Esophagus squamous epithelium (tissue), 5 donors: ENCODE data around the gene SLC7A8. TPM values are rescaled to one million over a fixed set of nuclear protein-coding genes. Genes with fewer than 3 reads are reported as not detected.
A peak's percentile ranks its signal among the peaks of the same experiment; 100 is the strongest.

ENCODE experiments used
- DNase-seq: peaks from one replicate; lab custom pipeline; 2025; lab: John Stamatoyannopoulos, UW
- H3K27ac ChIP-seq, 4 donors: fragments of 200-600 bp; sonication (generic); one replicate each; pipeline ENCODE4 v1.5.1; 2016 to 2019; ENCODE audit warnings: mild to moderate bottlenecking in 1 of 4
- H3K27me3 ChIP-seq, 4 donors: fragments of 200-600 bp; sonication (generic); 1 replicate in 3 of 4; 2 replicates in 1 of 4; pipeline versions ENCODE4 v1.5.1 to v1.6.0; 2017 to 2021; ENCODE audit warnings: antibody characterized with exemption in 1 of 4
- H3K36me3 ChIP-seq, 3 donors: fragments of 200-600 bp; sonication (generic); one replicate each; pipeline ENCODE4 v1.5.1; 2016 to 2019
- H3K4me1 ChIP-seq, 3 donors: fragments of 200-600 bp; sonication (generic); one replicate each; pipeline ENCODE4 v1.5.1; 2017 to 2019
- H3K4me3 ChIP-seq, 4 donors: fragments of 200-600 bp; sonication (generic); 1 replicate in 3 of 4; 2 replicates in 1 of 4; pipeline ENCODE4 v1.5.1; 2016 to 2019; ENCODE audit warnings: mild to moderate bottlenecking in 2 of 4, moderate library complexity in 1 of 4
- H3K9me3 ChIP-seq, 3 donors: fragments of 200-600 bp; sonication (generic); one replicate each; pipeline ENCODE4 v1.5.1; 2016 to 2019
- CTCF ChIP-seq, 6 experiments: fragments of 450-650 bp in 4 of 6; fragments of 200-600 bp in 2 of 6; sonication (generic) in 2 of 6; IDR thresholded peaks; one replicate each; pipeline ENCODE4 v1.5.1; 2016 to 2019; ENCODE audit warnings: antibody characterized with exemption in 6 of 6, mild to moderate bottlenecking in 4 of 6, moderate library complexity in 4 of 6
- POLR2A ChIP-seq, 4 donors: fragments of 450-650 bp; IDR thresholded peaks; one replicate each; pipeline ENCODE4 v1.6.1; 2017; ENCODE audit warnings: antibody characterized with exemption in 4 of 4, mild to moderate bottlenecking in 4 of 4, moderate library complexity in 3 of 4
- WGBS, 2 donors: methylation state at CpG; one replicate each; pipeline ENCODE4 v1.1.5; 2018; 5-methylcytosine and 5-hydroxymethylcytosine counted together
- intact Hi-C: fragments of 100-400 bp; cut with DNase I; formaldehyde crosslinking; loops from one replicate; pipeline ENCODE4 v1.15.0; 2022
- total RNA-seq, 4 donors: library from RNA; depleted of rRNA; stranded (reverse); fragments of >200 nt; gene quantifications; one replicate each; pipeline ENCODE4 v1.1.0, GENCODE V29; 2016
- donor health status: DM: yes; HTN: yes; CAD: no.

The SLC7A8 gene
- total RNA-seq, 4 donors from 2014 or later = 22.2 to 58.0 (median 39.8) TPM

- Histone ChIP-seq H3K27ac (peak overlapping the region in 2 of 4 donors; percentile 5 to 87), H3K4me1 (peaks cover 16 to 79% (median 30%) of the 10 kb centered on the region in 3 donors), H3K36me3 (peaks cover 0 to 20% (median 0%) of the 10 kb centered on the region in 3 donors), H3K27me3 (no peaks in the 10 kb centered on the region), H3K9me3 (no peaks in the 10 kb centered on the region), H3K4me3 (no peak overlapping the region)
- no peak for TF ChIP-seq POLR2A (IDR thresholded peaks at IDR 0.05)
- no peak for TF ChIP-seq CTCF (IDR thresholded peaks at IDR 0.05)
- intact Hi-C loops = no loop called here
- no peak for DNase-seq
- WGBS, 2 donors = 46 to 53% methylated on average over 1 of the region's 1 CpG
These were observed 23.9 kb downstream of the SLC7A8 start for GRCh38 chr14:23159532-23159931.

DNA sequence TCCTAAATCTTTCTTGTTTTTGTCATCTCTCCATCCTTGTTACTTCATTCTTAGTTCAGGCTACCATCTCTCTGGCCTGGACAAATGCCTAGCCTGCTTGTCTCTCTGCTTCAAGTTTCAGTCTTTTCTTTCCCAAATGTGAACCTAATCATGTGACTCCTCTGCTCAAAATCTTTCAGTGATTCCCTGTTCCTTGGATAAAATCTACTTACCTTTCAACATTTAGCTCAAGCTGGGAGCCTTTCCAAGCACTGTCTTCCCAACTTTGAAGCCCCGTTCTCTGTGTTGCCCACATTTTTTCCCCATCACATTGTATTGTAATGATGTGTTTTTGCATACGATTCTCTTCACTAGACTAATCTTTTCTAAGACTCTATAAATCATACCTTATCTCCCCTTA, 24.7 kb downstream of the SLC7A8 start:
- Histone ChIP-seq H3K4me1 (peaks cover 19 to 78% (median 31%) of the 10 kb centered on the region in 3 donors), H3K9me3 (no peaks in the 10 kb centered on the region), H3K27me3 (no peaks in the 10 kb centered on the region), H3K36me3 (peaks cover 0 to 13% (median 0%) of the 10 kb centered on the region in 3 donors), H3K27ac (no peak overlapping the region), H3K4me3 (no peak overlapping the region)
- 82% methylated on average over 2 of the region's 2 CpGs for WGBS, 2 donors
- TF ChIP-seq CTCF (IDR thresholded peaks at IDR 0.05) = no peak
- TF ChIP-seq POLR2A (IDR thresholded peaks at IDR 0.05) = no peak
- intact Hi-C loops = no loop called here
- DNase-seq = no peak

DNA sequence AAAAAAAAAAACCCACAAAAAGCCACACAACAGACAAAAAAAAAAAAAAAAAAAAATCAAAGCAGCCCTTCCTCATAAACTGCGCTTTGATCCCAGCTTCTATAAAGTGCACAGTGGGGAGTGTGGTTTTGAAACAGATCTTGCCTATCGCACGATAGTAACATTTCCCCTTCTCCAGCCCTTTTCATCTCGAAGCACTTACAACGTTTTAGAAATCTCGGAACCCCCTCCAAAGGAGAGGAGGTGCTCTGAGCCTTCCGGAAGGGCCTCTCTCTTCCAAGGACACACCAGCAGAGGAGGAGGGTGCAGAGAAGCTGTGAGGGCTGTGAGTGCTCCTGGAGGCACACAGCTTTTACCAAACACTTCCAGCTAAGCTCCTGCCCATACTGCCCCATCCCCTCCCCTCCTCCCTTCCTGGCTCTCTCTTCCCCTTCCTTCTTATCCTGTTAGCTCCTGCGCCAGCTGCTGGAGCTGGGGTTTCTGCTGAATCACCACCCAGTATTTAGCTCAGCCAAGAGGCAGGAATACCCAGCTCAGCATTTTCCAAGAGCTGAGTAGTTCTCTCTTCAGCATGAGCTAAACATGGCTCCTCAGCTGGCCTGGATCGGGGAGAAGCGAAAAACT, 28.4 kb downstream of the SLC7A8 start:
- Histone ChIP-seq H3K36me3 (peaks cover 0 to 7% (median 0%) of the 10 kb centered on the region in 3 donors), H3K27ac (peak overlapping the region; percentile 87 to 98 (median 96)), H3K4me3 (peak overlapping the region in 3 of 4 donors; percentile 10 to 63 (median 45)), H3K4me1 (peaks cover 27 to 93% (median 34%) of the 10 kb centered on the region in 3 donors), H3K27me3 (no peaks in the 10 kb centered on the region), H3K9me3 (no peaks in the 10 kb centered on the region)
- no peak for DNase-seq
- intact Hi-C loops = no loop called here
- WGBS, 2 donors = 22 to 23% methylated on average over 10 of the region's 10 CpGs
- TF ChIP-seq CTCF (IDR thresholded peaks at IDR 0.05) (no peak), POLR2A (IDR thresholded peaks at IDR 0.05) (peak in 2 of 4 donors; percentile 43 to 54)

- no peaks in the 10 kb centered on the region for H3K9me3 ChIP-seq
- peaks cover 30 to 94% (median 40%) of the 10 kb centered on the region in 3 donors for H3K4me1 ChIP-seq
- TF ChIP-seq CTCF (IDR thresholded peaks at IDR 0.05) (no peak), POLR2A (IDR thresholded peaks at IDR 0.05) (peak in 2 of 4 donors; percentile 82 to 86)
- H3K27me3 ChIP-seq = no peaks in the 10 kb centered on the region
- intact Hi-C loops = no loop called here
- WGBS, 2 donors = 15% methylated on average over 10 to 12 of the region's 28 CpGs
- DNase-seq = peak; percentile 28
- H3K27ac ChIP-seq = peak overlapping the region; percentile 87 to 98 (median 96)
- peaks cover 0 to 7% (median 0%) of the 10 kb centered on the region in 3 donors for H3K36me3 ChIP-seq
- H3K4me3 ChIP-seq = peak overlapping the region; percentile 11 to 63 (median 44)
These were observed 29.3 kb downstream of the SLC7A8 start for GRCh38 chr14:23153851-23154796.
